GM04504 (cell line): ENCODE data around the gene BCLAF3.

Experiments
- DNase-seq: peaks from one replicate; pipeline ENCODE4 v3.0.0-alpha.2; 2012; ENCODE audit warnings: low read depth

BCLAF3 gene

GRCh38 chrX:19990556-19991349 lies at the start of gene BCLAF3:
Gene BCLAF3, minus strand, starts transcription at chrX:19991061. Its CDS starts 20,797 bp downstream, at chrX:19970264.
- peak; percentile 56 for DNase-seq

DNA sequence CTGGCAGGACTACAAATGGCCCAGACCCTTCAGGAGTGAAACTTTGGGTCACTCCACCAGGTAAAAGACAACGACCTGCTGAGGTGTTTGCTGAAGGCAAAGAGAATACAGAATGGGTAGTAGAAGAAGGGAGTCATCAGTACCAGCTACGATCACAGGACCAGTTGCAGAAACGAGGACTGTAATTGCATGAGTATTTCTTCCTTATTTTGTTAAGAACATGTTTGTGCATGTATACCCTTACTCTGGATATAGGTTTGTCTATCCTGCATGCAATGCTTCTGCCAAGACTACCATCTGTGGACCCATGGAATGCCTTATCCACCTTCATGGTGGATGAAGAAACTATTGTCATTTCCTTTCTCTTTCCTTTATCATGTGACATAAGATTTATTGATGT lies 48.1 kb upstream of the BCLAF3 start:
- no peak for DNase-seq

DNA sequence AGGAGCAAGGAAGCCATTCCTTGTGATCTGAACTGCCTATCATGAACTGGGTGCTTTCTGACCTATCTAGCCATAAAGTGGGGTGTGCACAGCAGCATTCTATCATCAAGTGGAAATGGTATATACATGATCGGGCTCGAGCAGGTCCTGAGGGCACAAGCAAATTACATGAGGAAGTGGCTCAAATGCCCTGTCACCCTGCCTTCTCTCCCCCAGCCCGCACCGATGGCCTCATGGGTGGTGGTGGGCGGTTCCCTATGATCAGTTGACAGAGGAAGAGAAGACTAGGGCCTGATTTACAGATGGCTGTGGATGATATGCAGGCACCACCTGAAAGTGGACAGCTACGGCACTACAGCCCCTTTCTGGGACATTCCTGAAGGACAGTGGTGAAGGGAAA lies 46.3 kb upstream of the BCLAF3 start:
- no peak for DNase-seq

GRCh38 chrX:20032201-20032600 lies 41.3 kb upstream of the BCLAF3 start:
- DNase-seq = no peak

- no peak for DNase-seq
Measured at GRCh38 chrX:20029728-20030127, 38.9 kb upstream of the BCLAF3 start.

DNA sequence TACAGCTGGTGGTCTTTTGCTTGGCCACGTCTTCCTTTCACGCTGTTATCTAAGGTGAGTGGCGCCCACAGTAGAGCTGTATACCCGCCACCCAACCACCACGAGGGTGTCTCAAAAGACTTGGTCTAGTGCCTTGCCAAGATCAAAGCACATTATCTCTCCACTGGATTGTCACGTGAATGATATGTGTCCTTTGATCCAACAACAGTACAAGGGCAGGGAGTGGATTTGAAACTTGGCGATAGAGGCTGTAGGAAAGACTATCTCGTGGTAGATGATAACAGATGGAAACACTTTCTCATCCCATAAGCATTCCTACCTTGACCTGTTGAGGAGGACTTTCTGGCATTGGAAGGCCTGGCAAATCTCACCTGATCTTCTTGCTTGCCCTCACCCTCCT lies 37.7 kb upstream of the BCLAF3 start:
- DNase-seq = no peak

- no peak for DNase-seq
Measured at GRCh38 chrX:20026278-20026677, 35.4 kb upstream of the BCLAF3 start.

GRCh38 chrX:20019672-20020365 lies 29.0 kb upstream of the BCLAF3 start:
- DNase-seq = no peak

DNA sequence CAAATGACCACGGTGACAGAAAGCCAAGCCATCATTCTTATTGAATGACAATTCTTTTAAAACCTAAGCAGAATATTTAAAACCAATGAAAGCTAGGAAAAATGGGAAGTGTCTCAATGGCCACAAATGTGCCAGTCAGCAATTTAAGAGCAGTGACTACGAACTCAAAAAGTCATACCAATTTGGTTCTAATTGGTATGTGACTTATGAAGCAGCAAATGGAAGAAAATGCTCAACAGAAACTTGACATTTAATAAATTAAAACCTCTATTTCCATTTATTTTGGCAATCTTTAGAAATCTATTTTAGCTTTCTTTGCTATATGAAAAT lies 25.7 kb upstream of the BCLAF3 start:
- DNase-seq = no peak

DNA sequence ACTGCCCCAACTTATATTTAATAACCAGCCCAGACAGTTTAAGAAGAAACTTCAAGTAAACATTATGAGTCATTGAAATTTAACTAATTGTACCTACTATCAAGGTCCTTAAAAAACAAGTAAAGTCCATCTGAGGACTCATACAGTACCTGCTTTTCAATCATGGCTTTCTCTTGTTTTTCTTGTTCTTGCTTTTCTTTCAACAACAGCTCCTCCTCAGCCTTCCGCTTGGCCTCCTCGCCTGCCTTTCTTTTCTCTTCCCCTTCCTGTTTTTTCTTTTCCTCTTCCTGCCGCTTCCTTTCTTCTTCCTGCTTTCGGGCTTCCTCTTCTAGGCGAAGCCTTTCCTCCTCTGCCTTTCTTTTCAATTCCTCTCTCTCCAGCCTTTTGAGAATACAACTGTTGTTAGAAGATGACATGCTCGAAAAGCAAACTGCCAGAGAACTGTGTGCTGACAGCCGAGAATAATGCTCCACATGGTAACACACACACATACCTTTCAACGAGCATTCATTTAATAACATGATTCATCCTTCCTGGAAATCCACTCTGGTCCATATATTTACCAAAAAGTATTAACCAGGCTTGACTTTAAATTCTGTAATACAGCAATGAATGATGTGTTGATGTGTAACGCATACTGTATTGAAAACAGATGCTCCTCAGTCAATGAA lies 25.2 kb upstream of the BCLAF3 start:
- DNase-seq = peak; percentile 42

- no peak for DNase-seq
Measured at GRCh38 chrX:20015422-20015821, 24.6 kb upstream of the BCLAF3 start.

DNA sequence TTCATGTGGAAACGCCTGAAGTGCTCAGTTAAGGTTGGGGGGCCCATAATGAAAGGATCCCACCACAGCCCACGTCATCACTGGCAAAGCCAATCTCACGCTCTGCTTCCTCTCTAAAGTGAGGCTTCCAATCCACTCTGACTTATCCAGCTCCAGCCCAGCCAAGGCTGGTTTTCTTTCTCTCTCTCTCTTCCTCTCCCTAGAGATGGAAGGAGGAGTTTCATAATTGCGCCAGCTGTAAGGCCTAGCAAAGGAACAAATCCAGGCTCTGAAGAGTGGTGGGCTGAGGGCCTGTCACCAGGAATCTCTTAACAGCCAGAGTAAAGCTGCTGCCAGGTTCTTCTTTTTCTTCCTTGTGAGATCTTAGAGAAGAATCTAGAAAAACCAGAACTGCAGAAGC lies 20.7 kb upstream of the BCLAF3 start:
- no peak for DNase-seq

DNA sequence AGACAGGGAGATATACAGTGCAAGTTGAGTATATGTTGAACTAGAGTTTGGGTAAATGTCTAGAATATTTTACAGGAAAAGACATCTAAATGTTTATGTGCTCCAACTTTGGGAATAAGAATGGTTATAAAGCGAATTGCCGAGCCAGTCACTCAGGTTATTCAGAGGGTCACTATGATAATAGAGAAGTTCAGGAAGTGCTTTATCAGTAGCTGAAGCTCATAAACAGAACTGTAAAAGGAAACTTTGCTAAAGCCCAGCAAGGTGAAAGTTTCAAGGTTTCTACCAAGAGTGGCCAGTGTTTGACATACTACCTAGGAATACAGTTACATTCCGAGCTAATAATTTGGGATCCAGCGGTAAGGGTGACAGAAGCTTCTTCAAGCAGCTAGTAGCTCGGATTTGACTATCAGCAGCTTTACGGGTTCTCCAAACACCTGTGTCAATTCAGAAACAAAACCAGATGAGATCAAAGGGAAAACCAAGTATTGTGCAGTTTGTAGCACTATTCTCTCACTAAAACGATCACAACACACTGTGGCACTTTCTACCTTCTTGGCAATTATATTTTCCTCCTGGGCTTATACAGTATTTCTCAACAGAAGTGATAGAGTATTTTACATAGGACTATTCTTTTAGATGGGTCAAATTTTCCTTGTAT lies 17.2 kb upstream of the BCLAF3 start:
- DNase-seq = no peak

GRCh38 chrX:20005883-20006282 lies 15.0 kb upstream of the BCLAF3 start:
- DNase-seq = no peak

- no peak for DNase-seq
Measured at GRCh38 chrX:20001588-20001987, 10.7 kb upstream of the BCLAF3 start.

DNA sequence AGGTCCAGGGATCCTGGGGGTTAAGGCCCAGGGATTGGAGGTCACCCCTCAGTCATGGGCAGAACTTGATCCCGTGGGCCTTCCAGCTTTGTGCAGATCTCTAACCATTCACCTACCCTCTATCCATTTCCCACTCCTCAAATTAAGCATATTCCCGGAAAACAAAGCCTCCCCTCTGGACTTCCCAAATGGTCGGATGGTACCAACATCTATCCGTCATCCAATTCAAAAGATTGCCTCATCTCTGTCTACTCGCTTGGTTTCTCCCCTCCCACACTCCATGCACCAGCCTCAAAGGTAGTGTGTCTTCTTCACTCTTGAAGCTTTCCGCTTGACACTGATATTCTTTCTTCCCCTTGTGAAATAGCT lies 473 bp upstream of the BCLAF3 start:
- DNase-seq = no peak

DNA sequence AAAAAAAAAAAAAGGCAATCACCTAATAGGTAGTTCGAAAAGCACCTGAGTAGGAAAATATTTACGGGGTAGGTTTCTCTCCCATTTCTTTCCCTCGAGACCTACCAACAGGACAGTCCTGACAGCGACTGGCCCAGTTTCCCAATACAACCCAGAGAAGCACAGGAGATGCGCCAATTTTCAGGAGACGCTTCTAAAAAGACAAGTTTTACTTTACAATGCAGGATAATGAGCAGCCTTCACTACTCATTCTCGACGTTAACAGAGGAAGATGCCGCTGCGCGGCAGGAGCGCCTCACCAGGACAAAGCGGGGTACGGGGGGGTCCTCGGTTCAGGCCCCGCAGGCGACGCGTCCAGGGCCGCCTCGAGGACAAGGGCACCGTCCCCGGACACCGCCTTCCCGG lies 708 bp downstream of the BCLAF3 start:
- DNase-seq = no peak

GRCh38 chrX:19987856-19988255 lies 3.0 kb downstream of the BCLAF3 start:
- DNase-seq = no peak

GRCh38 chrX:19986531-19986930 lies 4.3 kb downstream of the BCLAF3 start:
- no peak for DNase-seq

GRCh38 chrX:19981947-19982346 lies 8.9 kb downstream of the BCLAF3 start:
- no peak for DNase-seq

DNA sequence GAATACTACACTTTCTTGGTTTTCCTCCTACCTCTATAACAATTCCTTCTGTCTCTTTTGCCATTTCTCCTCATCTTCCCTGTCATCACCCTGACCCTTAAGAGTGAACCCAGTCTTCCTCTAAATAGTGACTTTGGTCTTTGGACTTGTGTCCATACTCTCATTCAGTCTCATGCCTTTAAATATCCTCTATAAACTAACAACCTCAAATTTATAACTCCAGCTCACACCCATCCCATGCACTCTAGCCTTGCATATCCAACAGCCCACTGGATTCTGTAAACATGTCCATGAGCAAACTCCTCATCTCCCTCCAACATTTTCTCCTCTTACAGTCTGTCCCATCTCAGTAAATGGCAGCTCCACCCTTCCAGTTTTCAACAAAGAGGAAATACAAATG lies 15.0 kb downstream of the BCLAF3 start:
- no peak for DNase-seq

DNA sequence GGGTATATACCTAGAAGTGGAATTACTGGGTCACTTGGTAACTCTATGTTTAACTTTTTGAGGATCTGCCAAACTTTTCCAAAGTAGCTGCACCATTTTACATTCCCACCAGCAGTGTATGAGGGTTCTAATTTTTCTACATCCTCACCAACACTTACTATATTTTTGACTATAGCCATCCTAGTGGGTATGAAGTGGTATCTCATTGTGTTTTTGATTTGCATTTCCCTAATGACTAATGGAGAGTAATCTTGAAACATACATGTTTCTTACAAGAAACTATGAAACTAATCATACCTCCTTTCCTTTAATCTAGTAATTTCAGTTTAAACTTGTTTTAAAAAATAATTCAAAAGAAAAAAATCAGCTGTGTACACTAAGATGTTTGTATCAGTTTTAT lies 17.9 kb downstream of the BCLAF3 start:
- DNase-seq = no peak

GRCh38 chrX:19968276-19968675 lies 22.6 kb downstream of the BCLAF3 start:
- DNase-seq = no peak
